CD4-positive, alpha-beta T cell (primary cell): ENCODE results near the gene LRRK1. TPM values are rescaled to one million over a fixed set of nuclear protein-coding genes. Genes with fewer than 3 reads are reported as not detected.

Experiments
- ATAC-seq: fragments of 200-7000 bp; cut with Tn5 transposase; one replicate; pipeline ENCODE4 v1.10.0; 2022; ENCODE audit warnings: mild to moderate bottlenecking; ENCODE audit not compliant: poor library complexity
- CTCF ChIA-PET: fragments of 350-600 bp; sonication (Branson Sonifier 250); formaldehyde crosslinking; loops from one replicate; lab custom pipeline; 2021; ENCODE audit warnings: antibody characterized with exemption, inconsistent platforms; lab: Charles Lee
- POLR2A ChIA-PET: fragments of 350-600 bp; sonication (Branson Sonifier 250); formaldehyde crosslinking; loops from one replicate; lab custom pipeline; 2021; ENCODE audit warnings: antibody characterized with exemption, inconsistent platforms; lab: Charles Lee
- DNase-seq, 14 experiments: peaks; one replicate each; pipeline ENCODE4 v3.0.0-alpha.2; 2013 to 2020; ENCODE audit warnings: mixed read lengths in 2 of 14
- H3K27ac ChIP-seq, 2 donors: one replicate each; pipeline versions ENCODE4 v1.5.1 to v1.7.0; 2013; ENCODE audit warnings: low read length in 2 of 2, low read depth in 1 of 2, mild to moderate bottlenecking in 1 of 2
- H3K27me3 ChIP-seq, 2 experiments: 1 replicate in 1 of 2; 2 replicates in 1 of 2; pipeline versions ENCODE4 v1.6.1 to v1.7.0; 2013; ENCODE audit warnings: low read length in 2 of 2, control low read depth in 1 of 2, mild to moderate bottlenecking in 1 of 2, moderate library complexity in 1 of 2; ENCODE audit not compliant: insufficient read depth in 2 of 2, control insufficient read depth in 1 of 2
- H3K36me3 ChIP-seq: one replicate; pipeline ENCODE4 v1.6.1; 2013; ENCODE audit warnings: low read length, control low read depth; ENCODE audit not compliant: insufficient read depth
- H3K4me1 ChIP-seq: one replicate; pipeline ENCODE4 v1.6.1; 2013; ENCODE audit warnings: low read length, control low read depth; ENCODE audit not compliant: insufficient read depth
- H3K4me3 ChIP-seq: one replicate; pipeline ENCODE4 v1.5.1; 2013; ENCODE audit warnings: mild to moderate bottlenecking, low read length, moderate library complexity
- H3K9me3 ChIP-seq, 2 experiments: 1 replicate in 1 of 2; 2 replicates in 1 of 2; pipeline versions ENCODE4 v1.6.1 to v1.7.0; 2013; ENCODE audit warnings: low read length in 2 of 2, mild to moderate bottlenecking in 2 of 2, control low read depth in 1 of 2, moderate library complexity in 1 of 2; ENCODE audit not compliant: control insufficient read depth in 1 of 2, insufficient read depth in 1 of 2
- H3K27ac Mint-ChIP-seq: one replicate; pipeline ENCODE4 v1.8.0; 2020; ENCODE audit warnings: mixed read lengths
- H3K27me3 Mint-ChIP-seq: one replicate; pipeline ENCODE4 v1.8.0; 2021; ENCODE audit warnings: mixed read lengths
- H3K36me3 Mint-ChIP-seq: one replicate; pipeline ENCODE4 v1.8.0; 2021; ENCODE audit warnings: low read depth, mixed read lengths
- H3K4me1 Mint-ChIP-seq: one replicate; pipeline ENCODE4 v1.8.0; 2021; ENCODE audit warnings: low read depth, mixed read lengths
- H3K4me3 Mint-ChIP-seq: one replicate; pipeline ENCODE4 v1.8.0; 2020; ENCODE audit warnings: mild to moderate bottlenecking, mixed read lengths
- H3K9me3 Mint-ChIP-seq: one replicate; pipeline ENCODE4 v1.8.0; 2020; ENCODE audit warnings: mixed read lengths
- CTCF ChIP-seq: fragments of 200-600 bp; IDR thresholded peaks from one replicate; pipeline ENCODE4 v1.8.0; 2022; ENCODE audit warnings: antibody characterized with exemption, mild to moderate bottlenecking
- intact Hi-C, 2 experiments: fragments of 100-400 bp; cut with DNase I in 1 of 2; cut with micrococcal nuclease in 1 of 2; formaldehyde crosslinking; loops; one replicate each; pipeline versions ENCODE4 v1.15.1 to v1.9.0; 2023 to 2025; cut with DNase I, micrococcal nuclease
- total RNA-seq, 174 experiments: library from RNA in 2 of 174; stranded (reverse) in 2 of 174; gene quantifications; one replicate each; pipeline ENCODE4 v1.2.3 and lab custom pipeline; 2021 to 2026

LRRK1 gene
- total RNA-seq, 2 experiments from 2014 or later = 0.60 to 0.73 TPM

GRCh38 chr15:100901296-100901695 is 17.9 kb upstream of the LRRK1 start:
- CTCF ChIA-PET = no interaction called here

GRCh38 chr15:100901702-100902435 is 17.3 kb upstream of the LRRK1 start:
- Mint-ChIP-seq H3K27ac (no peak overlapping the region), H3K36me3 (no peaks in the 10 kb centered on the region), H3K4me1 (no peaks in the 10 kb centered on the region), H3K9me3 (no peaks in the 10 kb centered on the region), H3K27me3 (peaks cover 18% of the 10 kb centered on the region), H3K4me3 (no peak overlapping the region)
- Histone ChIP-seq H3K4me1 (no peaks in the 10 kb centered on the region), H3K36me3 (no peaks in the 10 kb centered on the region), H3K27me3 (peaks cover 0 to 5% of the 10 kb centered on the region in 2 experiments), H3K4me3 (no peak overlapping the region), H3K9me3 (no peaks in the 10 kb centered on the region), H3K27ac (no peak overlapping the region)
- ATAC-seq (no peak), DNase-seq (no peak)
- intact Hi-C loops = no loop called here
- no peak for TF ChIP-seq CTCF
- ChIA-PET POLR2A (no interaction called here), CTCF (no interaction called here)

More at GRCh38 chr15:100901296-100901695, 17.9 kb upstream of the LRRK1 start:
- no peaks in the 10 kb centered on the region for H3K9me3 ChIP-seq
- no peaks in the 10 kb centered on the region for H3K4me1 Mint-ChIP-seq
- no peak overlapping the region for H3K27ac ChIP-seq
- H3K4me3 ChIP-seq = no peak overlapping the region
- H3K4me1 ChIP-seq = no peaks in the 10 kb centered on the region
- H3K4me3 Mint-ChIP-seq = no peak overlapping the region
- H3K36me3 ChIP-seq = no peaks in the 10 kb centered on the region
- peaks cover 18% of the 10 kb centered on the region for H3K27me3 Mint-ChIP-seq
- no peak for ATAC-seq
- no peak for DNase-seq
- H3K27ac Mint-ChIP-seq = no peak overlapping the region
- intact Hi-C loops = no loop called here
- TF ChIP-seq CTCF = no peak
- H3K9me3 Mint-ChIP-seq = no peaks in the 10 kb centered on the region
- H3K27me3 ChIP-seq = peaks cover 0 to 5% of the 10 kb centered on the region in 2 experiments
- no peaks in the 10 kb centered on the region for H3K36me3 Mint-ChIP-seq
- POLR2A ChIA-PET = no interaction called here

- Mint-ChIP-seq H3K4me1 (no peaks in the 10 kb centered on the region), H3K27ac (no peak overlapping the region), H3K9me3 (no peaks in the 10 kb centered on the region), H3K27me3 (peaks cover 13% of the 10 kb centered on the region), H3K36me3 (no peaks in the 10 kb centered on the region), H3K4me3 (no peak overlapping the region)
- Histone ChIP-seq H3K9me3 (no peaks in the 10 kb centered on the region), H3K4me3 (no peak overlapping the region), H3K36me3 (no peaks in the 10 kb centered on the region), H3K27ac (no peak overlapping the region), H3K27me3 (peaks cover 0 to 5% of the 10 kb centered on the region in 2 experiments), H3K4me1 (no peaks in the 10 kb centered on the region)
- CTCF ChIA-PET = no interaction called here
- POLR2A ChIA-PET = no interaction called here
- no peak for TF ChIP-seq CTCF
- DNase-seq (no peak), ATAC-seq (no peak)
- intact Hi-C loops = no loop called here
These were observed 16.6 kb upstream of the LRRK1 start for GRCh38 chr15:100902436-100903167.
